ENCODE data around the gene FAM53B.

- no peak for TF ChIP-seq POLR2AphosphoS5 (IDR thresholded peaks at IDR 0.05; ENCODE audit: low read depth, low read length)
- no peak for TF ChIP-seq TAF1 (IDR thresholded peaks at IDR 0.05; ENCODE audit: borderline replicate concordance, low read depth, low read length)
Measured at GRCh38 chr10:124671486-124672075, 72.6 kb downstream of the FAM53B start.

Measured in GM12892 (cell line).